Measurements from ENCODE around the gene TAS2R60. TPM values are rescaled to one million over a fixed set of nuclear protein-coding genes. Genes with fewer than 3 reads are reported as not detected.
"Not testable (repeated sequence)": the region's sequence is repeated elsewhere in the genome, so short reads cannot be mapped to it uniquely, and the experiment has no call there.

Gene TAS2R60
- total RNA-seq, 1 donor from 2014 or later = not detected

GRCh38 chr7:143422033-143422432 is 21.2 kb upstream of the TAS2R60 start:
- H3K27me3 Mint-ChIP-seq = peaks cover 3% of the 10 kb centered on the region
- DNase-seq (ENCODE audit: extremely low spot score, unreplicated experiment) = no peak
- H3K4me3 Mint-ChIP-seq = no peak overlapping the region
- H3K4me1 Mint-ChIP-seq (ENCODE audit: unreplicated experiment) = no peaks in the 10 kb centered on the region
- H3K27ac Mint-ChIP-seq = no peak overlapping the region
- TF ChIP-seq CTCF (conservative IDR thresholded peaks at IDR 0.05) = no peak
- H3K36me3 Mint-ChIP-seq = no peaks in the 10 kb centered on the region
- no peaks in the 10 kb centered on the region for H3K9me3 Mint-ChIP-seq

GRCh38 chr7:143424476-143424875 is 18.8 kb upstream of the TAS2R60 start:
- not testable (repeated sequence) for H3K4me1 Mint-ChIP-seq (ENCODE audit: unreplicated experiment); DNase-seq (ENCODE audit: extremely low spot score, unreplicated experiment); H3K9me3 Mint-ChIP-seq; H3K4me3 Mint-ChIP-seq; H3K27ac Mint-ChIP-seq; H3K36me3 Mint-ChIP-seq; H3K27me3 Mint-ChIP-seq

GRCh38 chr7:143426479-143427142 is 16.6 kb upstream of the TAS2R60 start:
- no peak overlapping the region for H3K27ac Mint-ChIP-seq
- no peaks in the 10 kb centered on the region for H3K9me3 Mint-ChIP-seq
- no peak for TF ChIP-seq CTCF (conservative IDR thresholded peaks at IDR 0.05)
- H3K4me1 Mint-ChIP-seq (ENCODE audit: unreplicated experiment) = no peaks in the 10 kb centered on the region
- DNase-seq (ENCODE audit: extremely low spot score, unreplicated experiment) = no peak
- no peaks in the 10 kb centered on the region for H3K36me3 Mint-ChIP-seq
- no peaks in the 10 kb centered on the region for H3K27me3 Mint-ChIP-seq
- no peak overlapping the region for H3K4me3 Mint-ChIP-seq

- no peak overlapping the region for H3K27ac Mint-ChIP-seq
- H3K36me3 Mint-ChIP-seq = no peaks in the 10 kb centered on the region
- H3K9me3 Mint-ChIP-seq = no peaks in the 10 kb centered on the region
- no peak for DNase-seq (ENCODE audit: extremely low spot score, unreplicated experiment)
- H3K27me3 Mint-ChIP-seq = no peaks in the 10 kb centered on the region
- H3K4me3 Mint-ChIP-seq = no peak overlapping the region
- no peaks in the 10 kb centered on the region for H3K4me1 Mint-ChIP-seq (ENCODE audit: unreplicated experiment)
- no peak for TF ChIP-seq CTCF (conservative IDR thresholded peaks at IDR 0.05)
These were observed 13.2 kb upstream of the TAS2R60 start for GRCh38 chr7:143429770-143430698.

- Mint-ChIP-seq H3K27me3 (no peaks in the 10 kb centered on the region), H3K27ac (no peak overlapping the region), H3K4me3 (no peak overlapping the region), H3K9me3 (no peaks in the 10 kb centered on the region), H3K36me3 (no peaks in the 10 kb centered on the region), H3K4me1 (ENCODE audit: unreplicated experiment) (no peaks in the 10 kb centered on the region)
- no peak for DNase-seq (ENCODE audit: extremely low spot score, unreplicated experiment)
- no peak for TF ChIP-seq CTCF (conservative IDR thresholded peaks at IDR 0.05)
These were observed 12.1 kb upstream of the TAS2R60 start for GRCh38 chr7:143431109-143431508.

- H3K27ac Mint-ChIP-seq = no peak overlapping the region
- no peak for DNase-seq (ENCODE audit: extremely low spot score, unreplicated experiment)
- H3K4me3 Mint-ChIP-seq = no peak overlapping the region
- peaks cover 9% of the 10 kb centered on the region for H3K27me3 Mint-ChIP-seq
- H3K4me1 Mint-ChIP-seq (ENCODE audit: unreplicated experiment) = no peaks in the 10 kb centered on the region
- H3K9me3 Mint-ChIP-seq = no peaks in the 10 kb centered on the region
- no peak for TF ChIP-seq CTCF (conservative IDR thresholded peaks at IDR 0.05)
- no peaks in the 10 kb centered on the region for H3K36me3 Mint-ChIP-seq
These were observed 9.5 kb upstream of the TAS2R60 start for GRCh38 chr7:143433759-143434158.

All from type B pancreatic cell (in vitro differentiated cells).